ENCODE results near the gene CETP.

CETP gene

GRCh38 chr16:56961851-56962281 is at the start of gene CETP:
Gene CETP (plus strand): TSS chr16:56961950. CDS start chr16:56961980, 30 bp downstream.
- no peak for DNase-seq (ENCODE audit: low read depth, low spot score)

GRCh38 chr16:56912746-56913708 is 48.7 kb upstream of the CETP start:
- DNase-seq (ENCODE audit: low read depth, low spot score), result no peak

- DNase-seq (ENCODE audit: low read depth, low spot score), result no peak
Measured at GRCh38 chr16:56914896-56915295, 46.9 kb upstream of the CETP start.

GRCh38 chr16:56915336-56916119 is 46.2 kb upstream of the CETP start:
- no peak for DNase-seq (ENCODE audit: low read depth, low spot score)

- no peak for DNase-seq (ENCODE audit: low read depth, low spot score)
Measured at GRCh38 chr16:56916571-56917403, 45.0 kb upstream of the CETP start.

DNA sequence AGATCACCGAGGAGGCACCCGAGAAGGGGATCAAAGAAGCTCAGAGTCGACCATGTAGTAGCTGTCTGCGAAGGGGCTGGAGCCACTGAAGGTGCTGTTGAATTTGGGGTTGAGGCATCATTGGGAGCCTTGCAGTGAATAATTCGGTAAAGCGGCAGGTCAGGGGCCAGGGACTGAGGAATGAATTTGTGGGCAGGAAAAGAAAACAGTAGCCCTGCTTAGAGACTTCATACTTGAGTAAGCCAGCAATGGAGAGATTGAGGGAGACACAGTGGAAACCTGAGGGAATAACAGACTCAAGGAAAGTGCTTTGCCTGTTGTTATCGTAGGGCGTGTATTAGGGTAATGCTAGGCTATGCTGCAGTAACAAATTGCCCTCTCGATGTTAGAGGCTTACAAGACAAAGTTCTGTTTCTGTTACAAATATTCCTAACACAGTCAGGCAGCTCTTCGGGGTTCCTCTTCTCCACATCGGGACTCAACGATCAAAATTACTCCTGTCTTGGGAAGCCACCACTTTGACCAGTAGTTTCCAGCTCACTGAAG is 43.2 kb upstream of the CETP start:
- DNase-seq (ENCODE audit: low read depth, low spot score), result no peak

DNA sequence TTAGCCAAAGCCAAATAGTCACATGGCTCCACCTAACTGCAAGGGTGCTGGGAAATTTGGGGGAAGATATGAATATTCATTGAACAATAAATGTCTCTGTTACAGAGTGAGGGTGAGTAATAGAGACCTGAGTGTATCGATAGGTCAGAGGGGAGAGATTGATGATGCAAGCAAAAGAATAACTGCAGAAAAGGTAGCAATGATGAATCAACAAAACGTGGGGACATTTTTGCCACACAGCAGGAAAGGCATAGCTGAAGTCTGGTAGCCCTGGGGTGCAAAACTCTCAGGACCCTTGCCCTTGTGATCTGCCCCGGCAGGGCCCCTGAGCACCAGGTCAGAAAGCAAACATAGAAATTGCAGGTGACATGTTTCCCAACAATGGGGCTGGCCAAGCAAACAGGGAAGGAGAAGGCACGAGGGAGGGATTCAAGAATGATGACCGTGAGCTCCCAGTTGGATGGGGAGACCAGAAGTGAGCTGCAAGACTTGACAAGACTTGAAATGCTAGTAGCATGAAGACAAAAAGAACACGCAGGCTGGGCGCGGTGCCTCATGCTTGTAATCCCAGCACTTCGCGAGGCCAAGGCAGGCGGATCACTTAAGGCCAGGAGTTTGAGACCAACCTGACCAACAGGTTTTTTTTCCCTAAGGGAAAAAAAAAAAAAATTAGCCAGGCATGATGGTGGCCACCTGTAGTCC is 42.5 kb upstream of the CETP start:
- no peak for DNase-seq (ENCODE audit: low read depth, low spot score)

- no peak for DNase-seq (ENCODE audit: low read depth, low spot score)
Measured at GRCh38 chr16:56921571-56921970, 40.2 kb upstream of the CETP start.

DNA sequence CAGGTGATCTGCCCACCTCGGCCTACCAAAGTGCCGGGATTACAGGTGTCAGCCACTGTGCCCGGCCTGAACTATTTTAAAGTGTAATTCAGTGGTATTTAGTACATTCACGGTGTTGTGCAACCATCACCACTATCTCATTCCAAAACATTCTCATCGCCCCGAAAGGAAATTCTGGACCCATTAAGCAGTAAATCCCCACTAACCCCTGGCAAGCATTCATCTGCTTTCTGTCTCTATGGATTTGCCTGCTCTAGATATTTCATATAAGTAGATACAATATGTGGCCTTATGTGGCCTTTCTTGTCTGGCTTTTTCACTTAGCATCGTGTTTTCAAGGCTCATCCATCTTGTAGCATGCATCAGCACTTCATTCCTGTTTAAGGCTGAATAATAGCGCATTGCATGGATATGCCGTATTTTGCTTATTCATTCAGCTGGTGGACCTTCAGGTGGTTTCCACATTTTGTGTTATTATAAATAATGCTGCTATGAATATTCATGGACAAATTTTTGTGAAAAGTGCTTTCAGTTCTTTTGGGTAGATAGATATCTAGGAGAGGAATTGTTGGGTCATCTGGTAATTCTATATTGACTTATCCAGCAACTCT is 38.2 kb upstream of the CETP start:
- DNase-seq (ENCODE audit: low read depth, low spot score), result no peak

- DNase-seq (ENCODE audit: low read depth, low spot score), result no peak
Measured at GRCh38 chr16:56927471-56927870, 34.3 kb upstream of the CETP start.

GRCh38 chr16:56929639-56930038 is 32.1 kb upstream of the CETP start:
- no peak for DNase-seq (ENCODE audit: low read depth, low spot score)

- DNase-seq (ENCODE audit: low read depth, low spot score), result no peak
Measured at GRCh38 chr16:56930486-56931270, 31.1 kb upstream of the CETP start.

DNA sequence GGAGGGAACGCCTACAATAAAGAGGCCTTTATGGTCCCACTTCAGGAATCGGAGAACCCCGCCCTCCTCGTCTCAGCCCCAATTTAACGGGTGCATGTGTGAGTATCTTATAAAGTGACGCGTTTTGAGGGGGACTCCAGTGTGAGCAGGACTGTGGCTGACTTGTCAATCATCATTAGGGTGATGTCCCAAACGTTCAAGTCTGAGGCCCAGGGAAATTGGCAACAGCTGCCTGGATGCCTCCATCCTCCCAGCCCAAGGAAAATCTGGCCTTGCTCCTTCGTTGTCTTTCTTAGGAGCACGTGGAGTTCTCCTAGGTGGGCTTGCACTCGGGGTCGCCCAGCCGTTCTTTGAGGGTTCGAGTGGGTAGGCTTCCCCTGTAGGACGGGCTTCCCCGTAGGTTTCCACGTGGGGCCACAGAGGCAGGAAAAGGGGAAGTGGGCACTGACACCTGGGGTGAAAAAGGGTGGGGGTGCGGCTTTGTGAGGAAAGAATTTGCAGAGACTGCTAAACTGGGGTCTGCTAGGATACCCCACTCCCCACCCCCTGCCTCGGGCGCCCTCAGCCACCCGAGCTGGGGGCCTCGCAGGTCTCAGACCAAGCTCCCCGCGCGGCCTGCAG is 30.4 kb upstream of the CETP start:
- no peak for DNase-seq (ENCODE audit: low read depth, low spot score)

- DNase-seq (ENCODE audit: low read depth, low spot score), result peak; percentile 98
Measured at GRCh38 chr16:56931892-56932720, 29.6 kb upstream of the CETP start, which contains the start of gene HERPUD1. Gene HERPUD1 (plus strand): TSS chr16:56932142. CDS start chr16:56932245, 103 bp downstream.

DNA sequence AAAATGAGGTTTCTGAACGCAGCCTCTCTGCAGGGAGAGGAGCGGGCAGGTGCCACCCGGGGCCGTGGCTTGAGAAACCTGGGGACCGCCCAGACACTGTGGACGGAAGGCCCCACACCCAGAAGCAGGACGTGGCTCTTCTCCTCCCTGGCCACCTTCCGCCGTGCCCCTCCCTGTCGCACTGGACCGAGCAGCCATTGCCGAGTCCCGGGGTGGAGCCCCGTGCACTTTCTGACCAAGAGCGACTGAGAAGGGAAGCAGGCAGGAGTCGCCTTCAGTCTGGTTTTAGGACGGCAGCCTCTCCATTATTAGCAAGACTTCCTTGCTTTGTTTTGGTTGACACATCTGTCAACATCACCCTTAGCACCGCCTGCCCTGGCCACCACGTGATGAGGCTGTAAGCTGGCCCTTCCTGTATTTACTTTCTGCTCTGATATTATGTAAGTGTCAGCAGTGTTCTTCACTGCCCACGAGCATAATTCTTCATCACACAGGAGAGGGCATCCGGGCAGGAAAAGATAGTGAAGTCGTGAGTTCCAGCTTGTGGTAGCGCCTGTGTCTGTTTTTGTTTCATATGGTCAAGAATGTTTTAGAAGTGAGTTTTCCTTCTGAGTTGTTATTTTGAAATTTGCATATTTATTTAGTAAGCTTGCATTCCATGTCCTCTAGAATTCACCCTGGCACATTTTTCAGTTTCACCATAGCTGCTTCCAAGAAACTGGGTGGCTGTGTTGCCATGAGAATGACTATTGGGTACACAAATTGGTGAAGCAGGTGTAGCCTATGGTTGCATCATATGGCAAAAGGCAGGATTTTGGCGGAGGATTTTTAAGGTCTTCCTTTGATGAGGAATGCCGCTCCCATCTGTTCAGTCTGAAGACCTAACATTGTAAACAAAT is 28.8 kb upstream of the CETP start:
- DNase-seq (ENCODE audit: low read depth, low spot score), result no peak

GRCh38 chr16:56933828-56934598 is 27.7 kb upstream of the CETP start:
- no peak for DNase-seq (ENCODE audit: low read depth, low spot score)

Measured in activated naive CD8-positive, alpha-beta T cell treated with anti-CD3 and anti-CD28 coated beads, Interleukin-2, amount 50 U/mL, for 16 hours (primary cell).